PC-9 (cell line): ENCODE results near the gene RAD51D.
"Not testable (repeated sequence)": the region's sequence is repeated elsewhere in the genome, so short reads cannot be mapped to it uniquely, and the experiment has no call there.

ENCODE experiments used
- CTCF ChIP-seq: fragments of 200-600 bp; sonication (generic); conservative IDR thresholded peaks from 2 replicates; pipeline ENCODE4 v1.6.1; 2017; ENCODE audit warnings: mixed run types, antibody characterized with exemption, mild to moderate bottlenecking, moderate library complexity
- EZH2 ChIP-seq: fragments of 200-600 bp; sonication (generic); IDR thresholded peaks from 2 replicates; pipeline ENCODE4 v1.8.0; 2017; ENCODE audit warnings: antibody characterized with exemption, low read depth

- TF ChIP-seq EZH2, CTCF: not testable (repeated sequence)
These were observed 74.1 kb downstream of the RAD51D start for GRCh38 chr17:35045458-35045979.
